Stimulated activated naive CD4-positive, alpha-beta T cell (primary cell): ENCODE data around the gene PCGF3.
"Not testable (repeated sequence)": the region's sequence is repeated elsewhere in the genome, so short reads cannot be mapped to it uniquely, and the experiment has no call there.

Experiments
- DNase-seq, 6 experiments: peaks; one replicate each; lab custom pipeline; 2025; lab: John Stamatoyannopoulos, UW

The PCGF3 gene

GRCh38 chr4:725391-726234, 20.0 kb downstream of the PCGF3 start:
- no peak for DNase-seq

GRCh38 chr4:726235-726787, 20.7 kb downstream of the PCGF3 start:
- no peak for DNase-seq

GRCh38 chr4:726838-727237, 21.2 kb downstream of the PCGF3 start:
- DNase-seq: no peak

GRCh38 chr4:727576-727975, 21.9 kb downstream of the PCGF3 start:
- no peak for DNase-seq

- DNase-seq: no peak
Observed at GRCh38 chr4:729336-730315, 24.0 kb downstream of the PCGF3 start.

GRCh38 chr4:730511-730910, 24.9 kb downstream of the PCGF3 start:
- DNase-seq: no peak

GRCh38 chr4:730946-731904, 25.6 kb downstream of the PCGF3 start:
- not testable (repeated sequence) for DNase-seq

GRCh38 chr4:731954-732353, 26.3 kb downstream of the PCGF3 start:
- not testable (repeated sequence) for DNase-seq

- DNase-seq: no peak
Observed at GRCh38 chr4:732486-732885, 26.9 kb downstream of the PCGF3 start.

- DNase-seq: no peak
Observed at GRCh38 chr4:732911-733630, 27.4 kb downstream of the PCGF3 start.

- DNase-seq: no peak
Observed at GRCh38 chr4:733631-733980, 28.0 kb downstream of the PCGF3 start.

GRCh38 chr4:734075-734474, 28.4 kb downstream of the PCGF3 start:
- no peak for DNase-seq

- DNase-seq: no peak
Observed at GRCh38 chr4:734951-735350, 29.3 kb downstream of the PCGF3 start.

- no peak for DNase-seq
Observed at GRCh38 chr4:735583-735982, 30.0 kb downstream of the PCGF3 start.

- DNase-seq: not testable (repeated sequence)
Observed at GRCh38 chr4:736561-736960, 30.9 kb downstream of the PCGF3 start.

- DNase-seq: no peak
Observed at GRCh38 chr4:738781-739280, 33.2 kb downstream of the PCGF3 start.

GRCh38 chr4:739569-739968, 33.9 kb downstream of the PCGF3 start:
- no peak for DNase-seq

- DNase-seq: no peak
Observed at GRCh38 chr4:740011-740410, 34.4 kb downstream of the PCGF3 start.

GRCh38 chr4:740656-741282, 35.1 kb downstream of the PCGF3 start:
- no peak for DNase-seq

- DNase-seq: no peak
Observed at GRCh38 chr4:742096-742741, 36.6 kb downstream of the PCGF3 start.
